Hindlimb muscle (tissue), 1 donor: ENCODE measurements around the gene TP53BP1. TPM values are rescaled to one million over a fixed set of nuclear protein-coding genes. Genes with fewer than 3 reads are reported as not detected.

Experiments used
- polyA plus RNA-seq: library from polyadenylated mRNA; unstranded; fragments of 120-200 nt; gene quantifications from one replicate; pipeline ENCODE4 v1.2.1, GENCODE V29; 2013; ENCODE audit not compliant: insufficient read length

TP53BP1 gene
- polyA plus RNA-seq, 1 donor: 45.8 TPM

Other genes with a start within 250 kb of the TP53BP1 start
- gene TGM5, start 226.2 kb downstream of the TP53BP1 start, polyA plus RNA-seq: 0.08 TPM
- gene TGM7, start 190.9 kb downstream of the TP53BP1 start, polyA plus RNA-seq: not detected
- gene LCMT2, start 162.6 kb downstream of the TP53BP1 start, polyA plus RNA-seq: 6.1 TPM
- 16.5 TPM for gene ZSCAN29, start 122.1 kb downstream of the TP53BP1 start, polyA plus RNA-seq
- 13.7 TPM for gene TUBGCP4, start 122.1 kb downstream of the TP53BP1 start, polyA plus RNA-seq
- gene MAP1A, start 24.5 kb upstream of the TP53BP1 start, polyA plus RNA-seq: 45.2 TPM
- 8.4 TPM for gene PPIP5K1, start 97.1 kb upstream of the TP53BP1 start, polyA plus RNA-seq
- not detected for gene CKMT1B, start 100.9 kb upstream of the TP53BP1 start, polyA plus RNA-seq
- gene STRC, start 125.6 kb upstream of the TP53BP1 start, polyA plus RNA-seq: 0.58 TPM
- 2.5 TPM for gene CATSPER2, start 155.7 kb upstream of the TP53BP1 start, polyA plus RNA-seq
- not detected for gene CKMT1A, start 200.7 kb upstream of the TP53BP1 start, polyA plus RNA-seq